Endothelial cell of umbilical vein (primary cell): Measurements from ENCODE around the gene PGR. TPM values are rescaled to one million over a fixed set of nuclear protein-coding genes. Genes with fewer than 3 reads are reported as not detected.

Experiments used
- BruUV-seq: library from RNA; stranded (reverse); fragments of 400-500 nt; replicated peaks from 2 replicates; lab custom pipeline; 2021; lab: Mats Ljungman, UMichigan
- CTCF ChIA-PET: fragments of 300-600, 350-600 bp; sonication (Branson Sonifier 250); formaldehyde crosslinking; loops from one replicate; lab custom pipeline; 2021; ENCODE audit warnings: antibody characterized with exemption, inconsistent platforms; lab: Charles Lee
- POLR2A ChIA-PET: fragments of 300-600, 350-600 bp; sonication (Branson Sonifier 250); formaldehyde crosslinking; loops from one replicate; lab custom pipeline; 2021; ENCODE audit warnings: antibody characterized with exemption, inconsistent platforms; lab: Charles Lee
- DNase-seq: peaks from one replicate; pipeline ENCODE4 v3.0.0-alpha.2; 2011; ENCODE audit warnings: low read depth, low spot score
- FAIRE-seq: peaks from 2 replicates; lab custom pipeline; 2011; peaks lifted over from hg19 to GRCh38; lab: Jason Lieb, UNC
- H2AFZ ChIP-seq: 2 replicates; pipeline ENCODE4 v1.6.0; 2012; ENCODE audit warnings: low read depth, low read length, control low read depth, inconsistent platforms
- H3K27ac ChIP-seq: 2 replicates; pipeline ENCODE4 v1.5.1; 2011; ENCODE audit warnings: low read depth, mild to moderate bottlenecking, control low read depth, low read length, moderate library complexity; ENCODE audit not compliant: insufficient read depth
- H3K27me3 ChIP-seq, 2 experiments: 2 replicates each; pipeline versions ENCODE4 v1.6.0 to v1.6.1; 2011; ENCODE audit warnings: low read length in 2 of 2, mixed read lengths in 1 of 2; ENCODE audit not compliant: control insufficient read depth in 2 of 2, insufficient read depth in 2 of 2
- H3K36me3 ChIP-seq, 2 experiments: 2 replicates in 1 of 2; 3 replicates in 1 of 2; pipeline ENCODE4 v1.5.1; 2011; ENCODE audit warnings: low read length in 2 of 2, mild to moderate bottlenecking in 1 of 2, moderate library complexity in 1 of 2; ENCODE audit not compliant: control insufficient read depth in 2 of 2, insufficient read depth in 2 of 2; ENCODE audit errors: extremely low read depth in 1 of 2
- H3K4me1 ChIP-seq: 3 replicates; pipeline ENCODE4 v1.5.1; 2011; ENCODE audit warnings: mild to moderate bottlenecking, low read length; ENCODE audit not compliant: control insufficient read depth, insufficient read depth; ENCODE audit errors: extremely low read depth
- H3K4me2 ChIP-seq: 2 replicates; pipeline ENCODE4 v1.6.1; 2011; ENCODE audit warnings: low read length, control low read depth, mixed read lengths; ENCODE audit not compliant: insufficient read depth
- H3K4me3 ChIP-seq, 3 experiments: fragments of 200-600 bp in 1 of 3; sonication (generic), shearing (Covaris generic) in 1 of 3; replicated peaks in 1 of 3; 2 replicates each; pipeline ENCODE4 v1.5.1; 2011 to 2016; ENCODE audit warnings: control low read depth in 3 of 3, low read length in 3 of 3, mild to moderate bottlenecking in 2 of 3, inconsistent platforms in 1 of 3, low read depth in 1 of 3, moderate library complexity in 1 of 3; ENCODE audit not compliant: insufficient read depth in 1 of 3
- H3K79me2 ChIP-seq: 2 replicates; pipeline ENCODE4 v1.6.0; 2012; ENCODE audit warnings: low read length, inconsistent platforms; ENCODE audit not compliant: control insufficient read depth, insufficient read depth
- H3K9ac ChIP-seq: replicated peaks from 2 replicates; pipeline ENCODE3; 2011; ENCODE audit warnings: low read length, control low read depth; ENCODE audit not compliant: insufficient read depth; ENCODE audit errors: extremely low read depth
- H3K9me1 ChIP-seq: replicated peaks from 3 replicates; pipeline ENCODE4 v1.6.0; 2011; ENCODE audit warnings: mild to moderate bottlenecking, low read length; ENCODE audit not compliant: control insufficient read depth, insufficient read depth; ENCODE audit errors: extremely low read depth
- H3K9me3 ChIP-seq: replicated peaks from 2 replicates; pipeline ENCODE4 v1.5.1; 2012; ENCODE audit warnings: low read length, inconsistent platforms; ENCODE audit not compliant: control insufficient read depth, insufficient read depth
- H4K20me1 ChIP-seq: replicated peaks from 2 replicates; pipeline ENCODE3; 2011; ENCODE audit warnings: mild to moderate bottlenecking, low read length; ENCODE audit not compliant: control insufficient read depth, insufficient read depth; ENCODE audit errors: extremely low read depth
- CTCF ChIP-seq, 2 donors: IDR thresholded peaks; 1 replicate in 1 of 2; 2 replicates in 1 of 2; pipeline ENCODE4 v1.5.1; 2011; ENCODE audit warnings: low read length in 2 of 2, mild to moderate bottlenecking in 2 of 2, moderate library complexity in 2 of 2, control low read depth in 1 of 2, inconsistent platforms in 1 of 2, low read depth in 1 of 2; ENCODE audit not compliant: insufficient read depth in 1 of 2; ENCODE audit errors: extremely low read depth in 1 of 2
- EZH2 ChIP-seq: IDR thresholded peaks from 2 replicates; pipeline ENCODE4 v1.6.1; 2012; ENCODE audit warnings: borderline replicate concordance, low read depth, mild to moderate bottlenecking, moderate library complexity, low read length, inconsistent platforms; ENCODE audit not compliant: severe bottlenecking
- FOS ChIP-seq: IDR thresholded peaks from 2 replicates; pipeline ENCODE4 v1.6.1; 2011; ENCODE audit warnings: mild to moderate bottlenecking, low read length, moderate library complexity, borderline replicate concordance; ENCODE audit not compliant: insufficient read depth
- GATA2 ChIP-seq: IDR thresholded peaks from 2 replicates; pipeline ENCODE4 v1.7.0; 2011; ENCODE audit warnings: low read depth, mild to moderate bottlenecking, moderate library complexity, mixed read lengths, low read length; ENCODE audit not compliant: insufficient read length, insufficient read depth
- JUN ChIP-seq: IDR thresholded peaks from 2 replicates; pipeline ENCODE4 v1.6.1; 2011; ENCODE audit warnings: borderline replicate concordance, low read depth; ENCODE audit not compliant: insufficient read length, insufficient read depth
- MYC ChIP-seq: IDR thresholded peaks from one replicate; pipeline ENCODE4 v1.6.1; 2011; ENCODE audit warnings: mild to moderate bottlenecking, low read depth, low read length
- POLR2A ChIP-seq: IDR thresholded peaks from 2 replicates; pipeline ENCODE4 v1.6.1; 2012; ENCODE audit warnings: low read depth, mild to moderate bottlenecking, control low read depth, low read length
- POLR2AphosphoS5 ChIP-seq: IDR thresholded peaks from 2 replicates; pipeline ENCODE4 v1.6.1; 2012; ENCODE audit warnings: low read depth, mild to moderate bottlenecking, control low read depth, low read length, moderate library complexity; ENCODE audit not compliant: insufficient read depth
- dilution Hi-C: fragments of 300-500 bp; cut with MboI; formaldehyde crosslinking; loops from one replicate; pipeline ENCODE4 v1.15.0; 2019; ENCODE audit warnings: low sequenced_read_pairs; ENCODE audit not compliant: extremely low pct_ligation_motif_present
- intact Hi-C: fragments of 100-400 bp; cut with micrococcal nuclease; formaldehyde crosslinking; loops from one replicate; pipeline ENCODE4 v1.10.0; 2022
- polyA plus RNA-seq, 4 experiments: library from polyadenylated mRNA; depleted of rRNA in 3 of 4; stranded (reverse) in 3 of 4; unstranded in 1 of 4; fragments of >200 nt; gene quantifications; 2 replicates each; pipeline versions ENCODE4 v1.2.1 to v1.2.3, GENCODE V29; 2011 to 2012; ENCODE audit warnings: missing spikeins in 1 of 4
- total RNA-seq: library from RNA; stranded (reverse); gene quantifications from 2 replicates; pipeline ENCODE4 v1.2.3, GENCODE V29; 2021
- TF ChIP-seq, protein P1 (sequence below): IDR thresholded peaks from 2 replicates; pipeline ENCODE4 v1.6.1; 2011; ENCODE audit not compliant: insufficient read depth, insufficient read length

Gene PGR
- total and polyA plus RNA-seq, 2 donors (not counting 3 experiments of a cell fraction or from before 2014, with no cell fraction given) = not detected

- TF ChIP-seq CTCF (IDR thresholded peaks at IDR 0.05; ENCODE audit: extremely low read depth in 1 of 2, insufficient read depth in 1 of 2, low read depth in 1 of 2, low read length in 2 of 2) (no peak), POLR2A (no peak), JUN (no peak), MYC (no peak), FOS (no peak), GATA2 (no peak), POLR2AphosphoS5 (no peak), EZH2 (no peak)
- TF ChIP-seq, protein P1, sequence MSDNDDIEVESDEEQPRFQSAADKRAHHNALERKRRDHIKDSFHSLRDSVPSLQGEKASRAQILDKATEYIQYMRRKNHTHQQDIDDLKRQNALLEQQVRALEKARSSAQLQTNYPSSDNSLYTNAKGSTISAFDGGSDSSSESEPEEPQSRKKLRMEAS = no peak
- Histone ChIP-seq H4K20me1 (no peaks in the 10 kb centered on the region), H3K4me3 (no peak overlapping the region), H3K36me3 (no peaks in the 10 kb centered on the region), H3K27me3 (no peaks in the 10 kb centered on the region), H3K9me1 (no peaks in the 10 kb centered on the region), H3K4me2 (no peak overlapping the region), H3K9ac (no peak overlapping the region), H3K27ac (no peak overlapping the region), H2AFZ (no peak overlapping the region), H3K9me3 (no peaks in the 10 kb centered on the region), H3K4me1 (no peaks in the 10 kb centered on the region), H3K79me2 (no peaks in the 10 kb centered on the region)
- POLR2A ChIA-PET = no interaction called here
- intact Hi-C loops = no loop called here
- FAIRE-seq = no peak
- CTCF ChIA-PET = interaction anchor here (0.7 kb wide), 1 partner anchor 11 kb away, joined by 3 read pairs; no protein-coding TSS in a partner anchor
- BruUV-seq = no TSS peak
- no peak for DNase-seq
- dilution Hi-C loops = no loop called here
These were observed 98.9 kb downstream of the PGR start for GRCh38 chr11:101030692-101031091.
